HG02852 (cell line): ENCODE data around the gene BNIPL.

ENCODE experiments used
- ATAC-seq: cut with Tn5 transposase; IDR thresholded peaks from one replicate; pipeline ENCODE4 v1.9.1; 2021; ENCODE audit warnings: mild to moderate bottlenecking, moderate library complexity; ENCODE audit not compliant: unreplicated experiment

The BNIPL gene

GRCh38 chr1:151009674-151010345 is 26.6 kb upstream of the BNIPL start:
- no peak for ATAC-seq

- no peak for ATAC-seq
Measured at GRCh38 chr1:151010346-151010726, 26.1 kb upstream of the BNIPL start.

GRCh38 chr1:151011154-151011850 is 25.1 kb upstream of the BNIPL start:
- no peak for ATAC-seq

- no peak for ATAC-seq
Measured at GRCh38 chr1:151012684-151013471, 23.5 kb upstream of the BNIPL start.

GRCh38 chr1:151013518-151013917 is 22.9 kb upstream of the BNIPL start:
- ATAC-seq, result no peak

GRCh38 chr1:151024540-151025146 is 11.7 kb upstream of the BNIPL start:
- ATAC-seq, result no peak

GRCh38 chr1:151026460-151026859 is 9.9 kb upstream of the BNIPL start:
- no peak for ATAC-seq

- ATAC-seq, result no peak
Measured at GRCh38 chr1:151032164-151032563, 4.2 kb upstream of the BNIPL start.

- ATAC-seq, result no peak
Measured at GRCh38 chr1:151035167-151035566, 1.2 kb upstream of the BNIPL start.

GRCh38 chr1:151037032-151037431 is 646 bp downstream of the BNIPL start:
- ATAC-seq, result no peak

GRCh38 chr1:151039521-151039920 is 3.1 kb downstream of the BNIPL start:
- no peak for ATAC-seq

- no peak for ATAC-seq
Measured at GRCh38 chr1:151043163-151043562, 6.8 kb downstream of the BNIPL start.

GRCh38 chr1:151047591-151047924 is 11.2 kb downstream of the BNIPL start, which contains the start of gene C1orf56:
TSS of gene C1orf56 (plus strand) at chr1:151047751. CDS start at chr1:151047848, 97 bp downstream.
- peak; percentile 62 for ATAC-seq

- ATAC-seq, result peak; percentile 58
Measured at GRCh38 chr1:151047925-151048644, 11.7 kb downstream of the BNIPL start.

GRCh38 chr1:151048645-151049032 is 12.3 kb downstream of the BNIPL start:
- no peak for ATAC-seq

- ATAC-seq, result no peak
Measured at GRCh38 chr1:151049458-151049857, 13.1 kb downstream of the BNIPL start.

- ATAC-seq, result no peak
Measured at GRCh38 chr1:151050051-151050688, 13.8 kb downstream of the BNIPL start.

- ATAC-seq, result no peak
Measured at GRCh38 chr1:151051356-151052009, 15.1 kb downstream of the BNIPL start.

GRCh38 chr1:151054971-151055547 is 18.7 kb downstream of the BNIPL start:
- ATAC-seq, result no peak
